ENCODE results near the gene VIM.

The VIM gene

DNA sequence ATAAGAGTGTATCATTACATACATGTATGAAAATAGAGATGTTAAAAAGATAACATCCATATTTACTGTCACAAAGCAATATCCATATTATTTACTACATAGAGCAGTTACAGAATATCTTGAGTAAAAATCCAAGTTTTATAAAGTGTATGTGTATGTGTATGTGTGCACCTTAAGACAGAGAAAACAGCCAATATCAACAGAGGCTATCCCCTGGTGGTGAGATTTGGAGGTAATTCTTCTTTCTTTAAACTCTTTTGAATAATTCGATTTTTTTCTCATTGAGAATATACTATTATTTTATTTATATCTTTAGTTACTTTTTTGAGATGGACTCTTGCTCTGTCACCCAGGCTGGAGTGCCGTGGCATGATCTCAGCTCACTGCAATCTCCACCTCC lies 44.9 kb upstream of the VIM start:
- H3K27me3 ChIP-seq (ENCODE audit: insufficient read depth, low read length) = no peaks in the 10 kb centered on the region
- H3K4me3 ChIP-seq (ENCODE audit: low read depth, low read length) = no peak overlapping the region
- DNase-seq = no peak
- no peak overlapping the region for H3K9ac ChIP-seq (ENCODE audit: low read length)
- H3K14ac ChIP-seq (ENCODE audit: low read length) = no peak overlapping the region
- peaks cover 2 to 5% of the 10 kb centered on the region in 2 experiments for H3K4me1 ChIP-seq (ENCODE audit: control insufficient read depth in 1 of 2, insufficient read depth in 2 of 2, low read length in 2 of 2)
- H4K8ac ChIP-seq (ENCODE audit: low read depth, low read length) = no peak overlapping the region
- no peak overlapping the region for H3K27ac ChIP-seq (ENCODE audit: low read depth, low read length)
- H3K79me1 ChIP-seq (ENCODE audit: low read length) = no peaks in the 10 kb centered on the region
- no peaks in the 10 kb centered on the region for H3K9me3 ChIP-seq (ENCODE audit: insufficient read depth, low read depth, low read length)
- no CpG with 5 or more reads among the region's 2 CpGs for WGBS (ENCODE audit: extremely low coverage, insufficient coverage, insufficient read length)
- no peak overlapping the region for H3K23ac ChIP-seq (ENCODE audit: low read length)
- no peaks in the 10 kb centered on the region for H3K79me2 ChIP-seq (ENCODE audit: control insufficient read depth, insufficient read depth, low read length, poor library complexity)
- H2BK12ac ChIP-seq (ENCODE audit: low read length) = no peak overlapping the region
- H2BK5ac ChIP-seq (ENCODE audit: low read depth, low read length, poor library complexity) = no peak overlapping the region
- no peak overlapping the region for H2BK120ac ChIP-seq (ENCODE audit: insufficient read depth, low read length, poor library complexity)
- H3K4ac ChIP-seq (ENCODE audit: low read depth, low read length) = no peak overlapping the region
- H4K91ac ChIP-seq (ENCODE audit: low read depth, low read length) = no peak overlapping the region
- no peak overlapping the region for H3K4me2 ChIP-seq (ENCODE audit: low read length)
- H3K18ac ChIP-seq (ENCODE audit: low read length) = no peak overlapping the region
- H3K36me3 ChIP-seq (ENCODE audit: control insufficient read depth in 1 of 2, insufficient read depth in 2 of 2, low read length in 2 of 2) = no peaks in the 10 kb centered on the region
- no peak overlapping the region for H4K12ac ChIP-seq (ENCODE audit: low read depth, low read length)
- no peak overlapping the region for H2AFZ ChIP-seq (ENCODE audit: insufficient read depth, low read length, poor library complexity)
- no peak overlapping the region for H2AK5ac ChIP-seq (ENCODE audit: low read length)

DNA sequence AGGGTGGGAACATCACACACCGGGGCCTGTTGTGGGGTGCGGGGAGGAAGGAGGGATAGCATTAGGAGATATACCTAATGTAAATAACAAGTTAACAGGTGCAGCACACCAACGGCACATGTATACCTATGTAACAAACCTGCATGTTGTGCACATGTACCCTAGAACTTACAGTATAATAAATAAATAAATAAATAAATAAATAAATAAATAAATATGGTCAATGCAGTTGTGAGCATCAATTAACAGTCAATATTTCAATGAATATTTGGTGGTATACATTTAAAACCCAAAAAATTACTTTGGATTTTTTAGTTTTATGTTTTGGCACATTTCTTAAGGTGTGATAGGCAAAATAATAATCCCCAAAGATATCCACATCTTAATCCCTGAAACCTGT lies 42.2 kb upstream of the VIM start:
- Histone ChIP-seq H4K91ac (ENCODE audit: low read depth, low read length) (no peak overlapping the region), H3K4ac (ENCODE audit: low read depth, low read length) (no peak overlapping the region), H3K36me3 (ENCODE audit: control insufficient read depth in 1 of 2, insufficient read depth in 2 of 2, low read length in 2 of 2) (no peaks in the 10 kb centered on the region), H4K12ac (ENCODE audit: low read depth, low read length) (no peak overlapping the region), H3K79me1 (ENCODE audit: low read length) (no peaks in the 10 kb centered on the region), H2BK120ac (ENCODE audit: insufficient read depth, low read length, poor library complexity) (no peak overlapping the region), H2BK12ac (ENCODE audit: low read length) (no peak overlapping the region), H2AFZ (ENCODE audit: insufficient read depth, low read length, poor library complexity) (no peak overlapping the region), H3K9ac (ENCODE audit: low read length) (no peak overlapping the region), H2BK5ac (ENCODE audit: low read depth, low read length, poor library complexity) (no peak overlapping the region), H3K4me3 (ENCODE audit: low read depth, low read length) (no peak overlapping the region), H3K4me1 (ENCODE audit: control insufficient read depth in 1 of 2, insufficient read depth in 2 of 2, low read length in 2 of 2) (peaks cover 2 to 5% of the 10 kb centered on the region in 2 experiments), H3K23ac (ENCODE audit: low read length) (no peak overlapping the region), H4K8ac (ENCODE audit: low read depth, low read length) (no peak overlapping the region), H3K9me3 (ENCODE audit: insufficient read depth, low read depth, low read length) (no peaks in the 10 kb centered on the region), H3K18ac (ENCODE audit: low read length) (no peak overlapping the region), H3K14ac (ENCODE audit: low read length) (no peak overlapping the region), H2AK5ac (ENCODE audit: low read length) (no peak overlapping the region), H3K4me2 (ENCODE audit: low read length) (no peak overlapping the region), H3K27me3 (ENCODE audit: insufficient read depth, low read length) (no peaks in the 10 kb centered on the region), H3K27ac (ENCODE audit: low read depth, low read length) (no peak overlapping the region), H3K79me2 (ENCODE audit: control insufficient read depth, insufficient read depth, low read length, poor library complexity) (no peaks in the 10 kb centered on the region)
- DNase-seq = no peak
- no CpG with 5 or more reads among the region's 3 CpGs for WGBS (ENCODE audit: extremely low coverage, insufficient coverage, insufficient read length)

DNA sequence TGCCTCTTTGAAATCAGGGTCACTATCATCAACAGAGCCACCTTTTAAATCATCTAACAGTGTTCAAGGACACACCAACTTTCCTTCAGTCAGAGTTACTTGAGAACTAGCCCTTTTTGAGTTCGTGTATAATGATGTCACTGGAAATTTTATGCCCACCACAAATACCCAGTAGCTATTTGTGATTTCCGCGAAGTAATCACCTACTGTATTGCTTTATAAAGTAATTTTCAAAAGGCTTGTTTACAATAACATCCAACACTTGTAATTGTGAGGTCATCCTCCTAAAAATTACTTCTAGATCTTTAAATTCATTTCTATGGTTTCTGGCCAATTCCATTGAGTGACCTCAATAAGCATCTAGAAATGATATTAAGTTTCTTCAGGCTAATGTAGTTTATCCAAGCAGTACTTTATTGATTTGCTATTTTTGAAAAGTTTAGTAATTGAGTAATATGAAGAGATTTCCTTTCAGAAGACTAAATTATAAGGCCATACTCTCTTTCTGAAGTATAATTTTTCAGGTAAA lies 39.3 kb upstream of the VIM start:
- Histone ChIP-seq H3K4me2 (ENCODE audit: low read length) (no peak overlapping the region), H4K8ac (ENCODE audit: low read depth, low read length) (no peak overlapping the region), H3K36me3 (ENCODE audit: control insufficient read depth in 1 of 2, insufficient read depth in 2 of 2, low read length in 2 of 2) (no peaks in the 10 kb centered on the region), H3K27me3 (ENCODE audit: insufficient read depth, low read length) (no peaks in the 10 kb centered on the region), H4K91ac (ENCODE audit: low read depth, low read length) (no peak overlapping the region), H3K14ac (ENCODE audit: low read length) (no peak overlapping the region), H3K23ac (ENCODE audit: low read length) (no peak overlapping the region), H2AK5ac (ENCODE audit: low read length) (no peak overlapping the region), H2BK12ac (ENCODE audit: low read length) (no peak overlapping the region), H3K9ac (ENCODE audit: low read length) (no peak overlapping the region), H3K79me2 (ENCODE audit: control insufficient read depth, insufficient read depth, low read length, poor library complexity) (no peaks in the 10 kb centered on the region), H2BK120ac (ENCODE audit: insufficient read depth, low read length, poor library complexity) (no peak overlapping the region), H4K12ac (ENCODE audit: low read depth, low read length) (no peak overlapping the region), H3K4ac (ENCODE audit: low read depth, low read length) (no peak overlapping the region), H3K18ac (ENCODE audit: low read length) (no peak overlapping the region), H3K27ac (ENCODE audit: low read depth, low read length) (no peak overlapping the region), H3K79me1 (ENCODE audit: low read length) (no peaks in the 10 kb centered on the region), H3K4me1 (ENCODE audit: control insufficient read depth in 1 of 2, insufficient read depth in 2 of 2, low read length in 2 of 2) (no peaks in the 10 kb centered on the region), H3K4me3 (ENCODE audit: low read depth, low read length) (no peak overlapping the region), H2BK5ac (ENCODE audit: low read depth, low read length, poor library complexity) (no peak overlapping the region), H2AFZ (ENCODE audit: insufficient read depth, low read length, poor library complexity) (no peak overlapping the region), H3K9me3 (ENCODE audit: insufficient read depth, low read depth, low read length) (no peaks in the 10 kb centered on the region)
- DNase-seq = no peak
- no CpG with 5 or more reads among the region's 3 CpGs for WGBS (ENCODE audit: extremely low coverage, insufficient coverage, insufficient read length)

DNA sequence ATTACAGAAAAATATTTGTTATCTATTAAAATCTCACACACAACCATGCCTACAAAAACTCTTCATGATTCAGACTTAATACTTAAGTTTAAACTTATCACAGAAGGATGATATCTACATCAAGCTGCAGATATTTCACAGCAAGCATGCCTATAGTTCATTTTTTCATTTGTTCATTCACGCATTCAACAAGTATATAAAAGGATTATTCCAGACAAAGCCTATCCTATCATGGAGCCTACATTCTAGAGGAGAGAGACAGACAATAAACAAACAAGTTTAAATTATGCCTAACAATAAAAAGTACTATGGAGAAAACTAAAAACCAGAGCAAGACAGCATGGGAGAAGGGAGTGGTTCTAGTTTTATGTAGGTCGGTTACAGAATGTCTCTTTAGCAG lies 37.4 kb upstream of the VIM start:
- no peak overlapping the region for H2AK5ac ChIP-seq (ENCODE audit: low read length)
- H3K14ac ChIP-seq (ENCODE audit: low read length) = no peak overlapping the region
- H2BK5ac ChIP-seq (ENCODE audit: low read depth, low read length, poor library complexity) = no peak overlapping the region
- H3K4me1 ChIP-seq (ENCODE audit: control insufficient read depth in 1 of 2, insufficient read depth in 2 of 2, low read length in 2 of 2) = no peaks in the 10 kb centered on the region
- H4K8ac ChIP-seq (ENCODE audit: low read depth, low read length) = no peak overlapping the region
- no peaks in the 10 kb centered on the region for H3K79me1 ChIP-seq (ENCODE audit: low read length)
- no CpG with 5 or more reads among the region's 2 CpGs for WGBS (ENCODE audit: extremely low coverage, insufficient coverage, insufficient read length)
- no peaks in the 10 kb centered on the region for H3K79me2 ChIP-seq (ENCODE audit: control insufficient read depth, insufficient read depth, low read length, poor library complexity)
- H3K23ac ChIP-seq (ENCODE audit: low read length) = no peak overlapping the region
- H3K27ac ChIP-seq (ENCODE audit: low read depth, low read length) = no peak overlapping the region
- H3K9me3 ChIP-seq (ENCODE audit: insufficient read depth, low read depth, low read length) = no peaks in the 10 kb centered on the region
- H4K12ac ChIP-seq (ENCODE audit: low read depth, low read length) = no peak overlapping the region
- no peak overlapping the region for H2BK120ac ChIP-seq (ENCODE audit: insufficient read depth, low read length, poor library complexity)
- no peak for DNase-seq
- no peak overlapping the region for H2BK12ac ChIP-seq (ENCODE audit: low read length)
- no peaks in the 10 kb centered on the region for H3K27me3 ChIP-seq (ENCODE audit: insufficient read depth, low read length)
- no peak overlapping the region for H3K4me2 ChIP-seq (ENCODE audit: low read length)
- no peak overlapping the region for H2AFZ ChIP-seq (ENCODE audit: insufficient read depth, low read length, poor library complexity)
- no peak overlapping the region for H3K4ac ChIP-seq (ENCODE audit: low read depth, low read length)
- no peak overlapping the region for H3K4me3 ChIP-seq (ENCODE audit: low read depth, low read length)
- H3K36me3 ChIP-seq (ENCODE audit: control insufficient read depth in 1 of 2, insufficient read depth in 2 of 2, low read length in 2 of 2) = no peaks in the 10 kb centered on the region
- no peak overlapping the region for H4K91ac ChIP-seq (ENCODE audit: low read depth, low read length)
- no peak overlapping the region for H3K9ac ChIP-seq (ENCODE audit: low read length)
- no peak overlapping the region for H3K18ac ChIP-seq (ENCODE audit: low read length)

All from trophoblast cell (in vitro differentiated cells and primary cell).